ENCODE results near the gene RBMS3.

Gene RBMS3

DNA sequence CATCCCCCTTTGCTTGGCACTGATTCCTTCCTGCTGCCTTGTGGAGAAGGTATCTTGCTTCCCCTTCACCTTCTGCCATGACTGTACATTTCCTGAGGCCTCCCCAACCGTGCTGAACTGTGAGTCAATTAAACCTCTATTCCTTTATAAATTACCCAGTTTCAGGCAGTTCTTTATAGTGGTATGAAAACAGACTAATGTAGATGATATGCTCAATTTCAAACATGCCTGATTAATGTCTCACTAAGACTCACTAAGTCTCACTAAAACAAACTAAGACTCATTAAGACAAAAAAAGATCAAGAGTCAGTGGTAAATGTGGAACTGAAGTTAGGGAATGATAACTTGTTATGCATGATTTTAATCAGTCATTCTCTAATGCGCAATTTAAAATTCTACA, 606.6 kb downstream of the RBMS3 start:
- DNase-seq (ENCODE audit: low read depth in 3 of 3): no peak

DNA sequence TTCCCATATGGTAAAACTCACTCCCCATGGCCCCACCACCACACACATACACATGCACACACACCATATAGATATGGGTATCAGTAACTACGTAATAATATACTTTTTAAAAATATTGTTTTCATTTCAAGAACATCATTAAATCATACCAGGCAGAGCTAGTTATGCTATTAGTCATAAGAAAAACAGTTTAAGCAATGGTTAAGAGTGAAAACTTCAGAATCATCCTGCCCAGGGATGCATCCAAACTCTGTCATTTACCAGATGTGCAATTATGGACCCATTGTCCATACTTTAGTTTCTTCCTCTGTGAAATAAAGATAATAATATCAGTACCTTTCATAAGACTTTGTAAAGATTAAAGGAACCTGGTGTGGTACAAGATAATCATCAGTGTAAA, 608.3 kb downstream of the RBMS3 start:
- DNase-seq (ENCODE audit: low read depth in 3 of 3): no peak

- no peak for DNase-seq (ENCODE audit: low read depth in 3 of 3)
Observed at GRCh38 chr3:29890801-29891200, 609.9 kb downstream of the RBMS3 start.

DNA sequence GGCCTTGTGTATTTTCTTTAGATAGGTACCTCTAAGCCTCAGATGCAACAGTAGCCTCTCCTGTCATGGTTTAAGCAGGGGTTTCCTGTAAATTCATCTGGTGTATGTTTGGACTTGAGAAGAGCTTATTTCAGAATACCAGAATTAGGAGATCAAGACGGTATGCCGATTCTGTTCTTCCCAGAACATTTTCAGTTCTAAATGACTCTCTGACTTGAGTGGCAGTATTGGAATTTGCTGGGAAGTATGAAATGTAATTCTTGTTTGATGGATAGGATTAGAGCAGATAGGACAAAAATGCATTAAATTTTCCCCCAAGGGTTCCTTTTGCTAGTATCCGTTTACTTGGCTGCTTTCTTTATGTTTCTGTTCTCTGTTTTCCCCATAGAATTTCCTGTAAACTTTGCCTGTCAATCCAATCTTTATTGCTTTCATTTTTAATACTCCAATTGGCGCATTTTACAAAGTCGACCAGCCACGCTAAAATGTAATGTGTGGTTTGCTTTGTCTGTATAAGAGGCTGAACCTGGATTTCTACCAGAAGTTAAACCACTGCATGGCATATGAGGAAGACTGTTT, 612.2 kb downstream of the RBMS3 start:
- no peak for DNase-seq (ENCODE audit: low read depth in 3 of 3)

DNA sequence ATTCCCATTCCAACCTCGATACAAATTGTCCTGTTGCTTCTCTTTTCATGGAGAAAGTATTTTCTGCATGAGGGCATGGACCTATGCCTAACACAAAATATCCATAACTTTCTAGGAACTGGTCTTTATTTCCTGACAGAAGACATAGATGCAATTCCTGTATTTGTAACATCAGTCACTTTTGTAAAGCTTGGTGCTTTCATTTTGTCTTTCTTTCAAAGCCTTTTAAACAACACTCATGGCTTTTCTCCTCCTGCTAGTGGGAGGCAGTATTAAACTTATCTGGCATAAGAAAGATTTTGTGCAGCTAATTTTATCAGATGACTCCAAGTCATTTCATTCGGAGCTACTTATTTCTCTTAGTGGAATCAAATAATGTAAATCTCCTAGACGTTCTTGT, 616.0 kb downstream of the RBMS3 start:
- DNase-seq (ENCODE audit: low read depth in 3 of 3): no peak

- no peak for DNase-seq (ENCODE audit: low read depth in 3 of 3)
Observed at GRCh38 chr3:29898171-29898965, 617.5 kb downstream of the RBMS3 start.

GRCh38 chr3:29899021-29899420, 618.1 kb downstream of the RBMS3 start:
- DNase-seq (ENCODE audit: low read depth in 3 of 3): no peak

- no peak for DNase-seq (ENCODE audit: low read depth in 3 of 3)
Observed at GRCh38 chr3:29901097-29901496, 620.2 kb downstream of the RBMS3 start.

GRCh38 chr3:29903600-29903999, 622.7 kb downstream of the RBMS3 start:
- no peak for DNase-seq (ENCODE audit: low read depth in 3 of 3)

GRCh38 chr3:29906906-29907305, 626.0 kb downstream of the RBMS3 start:
- no peak for DNase-seq (ENCODE audit: low read depth in 3 of 3)

GRCh38 chr3:29912600-29913288, 631.9 kb downstream of the RBMS3 start:
- no peak for DNase-seq (ENCODE audit: low read depth in 3 of 3)

- no peak for DNase-seq (ENCODE audit: low read depth in 3 of 3)
Observed at GRCh38 chr3:29914861-29915524, 634.1 kb downstream of the RBMS3 start.

DNA sequence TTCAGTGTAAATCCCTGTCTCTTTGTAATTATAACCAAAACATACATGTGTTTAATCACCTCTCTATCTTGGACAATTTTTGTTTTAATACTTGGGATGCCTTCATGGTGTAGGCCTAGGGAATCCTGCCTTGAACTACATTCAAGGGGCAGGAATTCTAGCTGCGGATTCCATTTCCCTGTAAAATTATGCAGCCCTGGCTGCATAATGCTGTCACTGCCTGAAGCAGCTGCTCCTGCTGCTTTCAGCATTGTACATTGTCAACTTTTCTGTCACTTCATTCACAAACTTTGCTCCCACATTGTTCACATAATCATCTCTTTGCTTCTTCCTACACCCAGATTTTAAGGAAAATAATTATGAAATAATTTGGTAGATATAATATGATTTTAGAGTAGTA, 638.7 kb downstream of the RBMS3 start:
- DNase-seq (ENCODE audit: low read depth in 3 of 3): no peak

DNA sequence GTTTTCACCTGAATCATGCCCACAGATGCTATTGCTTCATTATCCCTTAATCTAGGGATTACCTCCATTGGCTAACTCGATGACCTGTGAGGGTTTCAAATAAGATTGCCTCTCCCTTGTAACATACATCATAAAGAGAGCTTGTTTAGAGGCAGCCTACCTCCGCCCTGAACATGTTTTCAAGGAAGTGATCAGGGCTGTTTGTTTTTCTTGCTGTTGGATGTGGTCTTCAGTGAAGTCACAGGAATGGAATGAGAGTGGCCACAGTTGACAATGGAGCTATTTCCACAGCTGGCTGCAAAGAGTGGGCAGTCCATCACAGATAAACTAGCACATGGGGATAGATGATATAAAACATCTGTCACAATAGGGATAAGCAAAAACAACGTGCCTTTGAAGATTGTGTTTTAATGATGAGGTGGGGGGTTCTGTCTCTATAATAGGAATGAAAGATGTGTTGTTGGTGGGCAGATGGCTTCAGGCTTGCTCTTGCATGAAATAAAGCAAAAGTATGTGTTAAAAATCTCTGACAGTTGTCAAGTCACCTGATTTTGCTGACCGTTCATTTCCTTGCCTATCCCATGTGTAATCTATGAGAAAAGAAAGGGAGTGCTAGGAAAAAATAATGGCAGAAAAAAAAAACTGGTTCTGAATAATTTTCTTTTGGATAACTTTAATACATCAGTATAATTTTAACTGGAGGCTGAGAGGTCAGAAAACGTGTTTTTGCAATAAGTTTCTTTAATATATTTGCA, 642.3 kb downstream of the RBMS3 start:
- DNase-seq (ENCODE audit: low read depth in 3 of 3): no peak

GRCh38 chr3:29924783-29925561, 644.1 kb downstream of the RBMS3 start:
- DNase-seq (ENCODE audit: low read depth in 3 of 3): no peak

DNA sequence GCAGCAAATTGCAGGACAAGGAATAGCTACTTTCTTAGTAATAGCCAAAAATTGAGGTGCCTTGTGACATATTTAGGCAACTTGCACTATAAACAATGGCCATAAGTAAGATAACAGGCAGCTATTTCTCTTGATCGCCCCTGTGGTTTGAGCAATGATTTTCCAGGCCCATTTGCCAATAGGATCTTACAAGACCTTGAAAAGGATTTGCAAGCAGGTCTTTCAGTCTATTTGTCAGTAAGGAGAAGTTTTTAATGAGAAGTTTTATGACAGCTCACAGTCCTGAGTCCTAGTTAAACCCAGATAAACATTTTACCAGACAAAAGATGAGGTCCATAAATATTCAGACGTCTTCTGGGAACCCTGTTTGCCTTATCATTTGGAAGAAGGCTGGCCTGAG, 645.5 kb downstream of the RBMS3 start:
- DNase-seq (ENCODE audit: low read depth in 3 of 3): no peak

DNA sequence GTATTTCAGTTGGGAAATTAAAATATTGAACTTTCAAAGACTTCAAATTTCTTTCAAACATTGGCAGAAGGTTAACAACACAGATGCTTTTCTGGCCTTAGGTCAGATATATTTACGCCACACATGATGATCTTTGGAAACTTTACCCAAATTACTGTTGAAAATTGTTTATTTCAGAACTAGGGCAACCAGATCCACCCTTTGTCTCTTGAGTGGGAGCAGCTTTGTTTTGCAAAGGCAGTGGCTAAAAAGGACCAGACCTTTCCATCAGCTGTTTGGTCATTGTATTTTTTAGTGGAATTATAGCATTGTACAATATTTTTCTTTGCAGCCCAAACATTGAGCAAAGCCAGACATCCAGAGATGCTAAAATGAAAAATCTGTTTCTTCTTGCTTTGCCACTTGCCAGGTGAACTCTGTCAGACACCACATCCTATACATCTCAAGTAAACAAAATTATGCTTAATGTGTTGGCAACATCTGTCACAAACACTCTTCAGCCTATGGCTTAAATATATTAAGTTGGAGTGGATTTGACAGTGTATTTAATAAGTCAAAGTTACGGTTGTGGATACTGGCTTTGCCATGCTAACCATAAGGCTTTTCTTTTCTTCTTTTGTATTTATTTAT, 651.9 kb downstream of the RBMS3 start:
- no peak for DNase-seq (ENCODE audit: low read depth in 3 of 3)

DNA sequence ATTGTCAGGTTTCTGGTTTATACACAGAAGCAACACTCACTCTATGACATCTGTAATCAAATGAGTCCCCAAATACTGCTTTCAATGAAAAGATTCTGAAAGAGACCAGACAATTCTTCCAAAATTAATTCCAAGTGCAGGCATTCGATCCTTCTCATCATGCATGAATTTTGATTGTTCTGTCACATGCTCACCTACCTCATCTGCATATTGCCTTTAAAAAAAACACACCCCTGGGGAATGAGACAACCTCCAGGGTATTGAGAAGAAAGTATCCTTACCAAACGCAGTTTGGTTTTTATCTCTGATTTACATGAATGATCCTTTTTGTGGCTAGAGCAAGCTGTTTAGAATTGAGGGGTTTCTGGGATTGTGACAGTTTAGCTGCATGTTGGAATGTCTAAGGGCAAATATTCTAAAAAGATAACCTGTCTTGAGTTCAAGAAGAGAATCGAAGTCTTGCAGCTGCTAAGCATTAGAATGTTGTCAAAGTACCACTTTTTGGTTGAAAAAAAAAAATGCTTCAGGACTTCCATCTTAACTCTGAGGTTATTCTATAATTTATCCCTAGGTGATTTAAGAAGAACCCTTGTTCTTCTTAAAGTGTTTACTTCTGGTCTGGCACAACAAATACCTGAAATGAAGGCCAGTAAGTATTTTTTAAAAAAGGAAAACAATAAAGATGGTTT, 653.1 kb downstream of the RBMS3 start:
- DNase-seq (ENCODE audit: low read depth in 3 of 3): no peak

DNA sequence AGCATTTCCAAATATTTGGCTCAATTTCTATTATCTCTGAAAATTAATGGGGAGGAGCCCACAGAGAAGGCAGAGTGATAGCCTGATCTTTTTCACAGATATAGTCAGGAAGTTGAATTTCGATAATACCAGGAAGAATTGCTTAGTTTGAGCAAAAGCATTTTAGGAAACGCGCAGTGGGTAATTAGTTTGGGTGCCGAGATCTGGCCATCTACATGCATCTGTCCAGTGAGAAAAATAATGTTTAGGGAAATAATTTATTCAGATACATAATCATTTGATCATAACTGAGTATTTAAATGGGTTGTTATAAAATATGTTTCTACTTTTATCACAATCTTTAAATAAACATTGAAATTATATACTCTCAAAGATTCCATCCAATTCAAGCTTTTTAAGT, 653.9 kb downstream of the RBMS3 start:
- DNase-seq (ENCODE audit: low read depth in 3 of 3): no peak

DNA sequence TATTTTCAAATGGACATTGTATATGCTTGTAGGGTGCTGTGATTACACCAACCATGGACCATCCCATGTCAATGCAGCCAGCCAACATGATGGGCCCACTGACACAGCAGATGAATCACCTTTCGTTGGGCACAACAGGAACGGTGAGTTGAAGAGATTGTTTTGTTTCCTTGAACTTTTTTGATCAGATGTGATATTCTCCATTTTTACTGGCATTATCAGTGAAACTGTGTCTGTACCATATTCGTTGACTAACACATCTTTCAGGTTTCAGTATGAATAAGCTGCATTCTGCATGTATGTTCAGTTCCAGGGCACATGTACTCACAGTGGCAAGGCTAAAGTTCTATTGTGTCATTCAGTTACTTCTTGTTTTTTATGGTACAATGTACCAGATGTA, 655.2 kb downstream of the RBMS3 start:
- DNase-seq (ENCODE audit: low read depth in 3 of 3): no peak
